ENCODE data around the gene LRMDA. TPM values are rescaled to one million over a fixed set of nuclear protein-coding genes. Genes with fewer than 3 reads are reported as not detected.

The LRMDA gene
- total RNA-seq, 1 donor from 2014 or later, result not detected

- H3K9me3 Mint-ChIP-seq, result no peaks in the 10 kb centered on the region
- no peak overlapping the region for H3K4me3 Mint-ChIP-seq (ENCODE audit: low read depth)
- intact Hi-C loops (cut with micrococcal nuclease), result no loop called here
- no peaks in the 10 kb centered on the region for H3K36me3 Mint-ChIP-seq (ENCODE audit: low read depth)
- no peaks in the 10 kb centered on the region for H3K27me3 Mint-ChIP-seq (ENCODE audit: low read depth)
- no peaks in the 10 kb centered on the region for H3K4me1 Mint-ChIP-seq (ENCODE audit: low read depth)
- H3K27ac Mint-ChIP-seq, result no peak overlapping the region
- no peak for DNase-seq (ENCODE audit: low spot score)
Observed at GRCh38 chr10:75935650-75936400, 504.4 kb downstream of the LRMDA start.

- H3K27me3 Mint-ChIP-seq (ENCODE audit: low read depth), result no peaks in the 10 kb centered on the region
- H3K27ac Mint-ChIP-seq, result no peak overlapping the region
- intact Hi-C loops (cut with micrococcal nuclease), result no loop called here
- H3K4me1 Mint-ChIP-seq (ENCODE audit: low read depth), result no peaks in the 10 kb centered on the region
- no peaks in the 10 kb centered on the region for H3K9me3 Mint-ChIP-seq
- no peak overlapping the region for H3K4me3 Mint-ChIP-seq (ENCODE audit: low read depth)
- no peaks in the 10 kb centered on the region for H3K36me3 Mint-ChIP-seq (ENCODE audit: low read depth)
- DNase-seq (ENCODE audit: low spot score), result no peak
Observed at GRCh38 chr10:75936841-75937240, 505.4 kb downstream of the LRMDA start.

DNA sequence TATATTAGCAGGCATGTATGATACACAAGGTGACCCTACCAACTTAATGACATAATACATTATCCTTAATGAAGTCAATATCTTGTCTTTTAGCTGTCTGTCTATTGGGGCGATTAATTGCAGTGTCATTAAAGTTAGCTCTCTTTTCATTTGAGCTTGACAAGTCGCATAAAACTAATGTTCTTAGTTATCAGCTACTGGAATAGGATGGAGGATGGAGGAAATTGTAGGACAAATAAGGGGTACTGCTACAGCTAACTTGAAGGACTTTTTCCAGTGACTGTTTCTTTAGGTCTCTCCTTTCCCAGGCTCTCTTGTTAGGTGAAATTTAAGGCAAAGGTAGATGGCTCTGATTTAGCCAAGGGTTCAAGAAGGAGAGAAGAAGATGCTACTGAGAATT, 506.4 kb downstream of the LRMDA start:
- Mint-ChIP-seq H3K4me1 (ENCODE audit: low read depth) (no peaks in the 10 kb centered on the region), H3K4me3 (ENCODE audit: low read depth) (no peak overlapping the region), H3K27me3 (ENCODE audit: low read depth) (no peaks in the 10 kb centered on the region), H3K36me3 (ENCODE audit: low read depth) (no peaks in the 10 kb centered on the region), H3K9me3 (no peaks in the 10 kb centered on the region), H3K27ac (no peak overlapping the region)
- DNase-seq (ENCODE audit: low spot score), result no peak
- intact Hi-C loops (cut with micrococcal nuclease), result no loop called here

GRCh38 chr10:75938380-75939122, 507.1 kb downstream of the LRMDA start:
- Mint-ChIP-seq H3K4me1 (ENCODE audit: low read depth) (no peaks in the 10 kb centered on the region), H3K27me3 (ENCODE audit: low read depth) (no peaks in the 10 kb centered on the region), H3K27ac (no peak overlapping the region), H3K4me3 (ENCODE audit: low read depth) (no peak overlapping the region), H3K9me3 (no peaks in the 10 kb centered on the region), H3K36me3 (ENCODE audit: low read depth) (no peaks in the 10 kb centered on the region)
- intact Hi-C loops (cut with micrococcal nuclease), result no loop called here
- no peak for DNase-seq (ENCODE audit: low spot score)

DNA sequence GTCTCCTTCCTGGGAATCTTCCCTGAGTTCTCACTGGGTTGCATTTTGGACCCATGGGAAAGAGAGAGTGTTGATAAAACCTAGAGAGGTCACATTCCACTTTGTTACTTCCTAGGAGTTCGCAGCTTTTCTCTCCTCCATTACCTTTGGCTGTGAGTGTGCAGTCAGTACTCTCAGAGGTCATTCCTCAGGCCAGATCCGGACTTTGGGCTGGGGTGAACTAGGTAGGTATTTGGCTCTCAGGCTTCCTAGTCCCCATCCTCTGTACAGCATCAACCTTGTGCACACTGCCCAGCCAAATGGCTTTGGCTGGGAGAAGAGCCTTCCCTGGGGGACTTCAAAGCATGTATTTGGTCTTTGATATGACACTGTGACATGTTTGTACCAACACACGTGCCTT, 508.1 kb downstream of the LRMDA start:
- Mint-ChIP-seq H3K9me3 (no peaks in the 10 kb centered on the region), H3K36me3 (ENCODE audit: low read depth) (no peaks in the 10 kb centered on the region), H3K4me1 (ENCODE audit: low read depth) (no peaks in the 10 kb centered on the region), H3K27me3 (ENCODE audit: low read depth) (no peaks in the 10 kb centered on the region), H3K27ac (no peak overlapping the region), H3K4me3 (ENCODE audit: low read depth) (no peak overlapping the region)
- intact Hi-C loops (cut with micrococcal nuclease), result no loop called here
- DNase-seq (ENCODE audit: low spot score), result no peak

DNA sequence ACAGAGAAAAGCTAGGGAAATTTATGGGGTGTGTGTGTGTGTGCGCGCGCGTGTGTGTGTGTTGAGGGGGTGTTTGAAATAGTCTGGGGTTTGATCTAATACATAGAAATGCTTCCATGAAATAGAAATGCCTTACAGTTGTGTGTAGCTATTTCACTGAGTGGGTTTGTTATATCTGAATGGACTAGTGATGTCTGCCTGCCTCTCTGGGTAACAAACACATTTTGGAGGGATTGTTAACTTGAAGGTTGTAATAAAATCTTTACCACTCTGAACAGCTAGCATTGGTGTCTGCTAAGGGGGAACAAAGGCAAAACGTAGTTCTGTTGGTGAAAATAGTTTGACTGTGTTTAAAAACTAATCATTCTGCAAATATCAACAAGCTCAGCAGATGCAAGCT, 509.3 kb downstream of the LRMDA start:
- no peaks in the 10 kb centered on the region for H3K27me3 Mint-ChIP-seq (ENCODE audit: low read depth)
- no peaks in the 10 kb centered on the region for H3K4me1 Mint-ChIP-seq (ENCODE audit: low read depth)
- H3K27ac Mint-ChIP-seq, result no peak overlapping the region
- H3K36me3 Mint-ChIP-seq (ENCODE audit: low read depth), result no peaks in the 10 kb centered on the region
- no peaks in the 10 kb centered on the region for H3K9me3 Mint-ChIP-seq
- H3K4me3 Mint-ChIP-seq (ENCODE audit: low read depth), result no peak overlapping the region
- intact Hi-C loops (cut with micrococcal nuclease), result no loop called here
- no peak for DNase-seq (ENCODE audit: low spot score)

DNA sequence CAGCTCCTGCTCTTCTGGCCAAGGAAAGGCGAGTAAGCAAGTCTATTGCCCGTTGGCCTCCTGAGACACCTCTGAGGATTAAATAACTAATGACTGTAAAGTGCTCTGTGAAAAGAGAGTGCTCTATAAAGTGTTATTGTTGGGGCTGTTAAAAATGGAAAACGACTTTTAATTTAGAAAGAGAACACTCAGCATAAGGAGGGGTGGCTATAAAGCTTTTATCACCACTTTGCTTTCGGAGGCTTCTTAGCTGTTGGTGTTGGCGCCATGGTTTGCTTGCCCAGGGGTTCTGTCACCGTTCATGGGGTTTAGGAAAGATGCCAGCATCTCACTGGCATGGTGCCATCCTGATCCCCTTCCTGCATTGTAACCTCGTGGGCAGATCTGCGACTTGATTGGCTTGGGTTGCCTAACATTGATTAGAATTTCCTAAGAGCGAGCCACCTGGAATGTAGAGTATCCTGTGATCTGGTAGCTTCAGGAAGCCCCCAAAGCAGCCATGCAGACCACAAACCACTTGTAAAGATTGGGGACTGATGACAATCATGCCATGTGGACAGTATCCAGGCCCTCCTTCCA, 509.9 kb downstream of the LRMDA start:
- intact Hi-C loops (cut with micrococcal nuclease), result no loop called here
- Mint-ChIP-seq H3K9me3 (no peaks in the 10 kb centered on the region), H3K4me3 (ENCODE audit: low read depth) (no peak overlapping the region), H3K27ac (no peak overlapping the region), H3K4me1 (ENCODE audit: low read depth) (no peaks in the 10 kb centered on the region), H3K36me3 (ENCODE audit: low read depth) (no peaks in the 10 kb centered on the region), H3K27me3 (ENCODE audit: low read depth) (no peaks in the 10 kb centered on the region)
- no peak for DNase-seq (ENCODE audit: low spot score)

DNA sequence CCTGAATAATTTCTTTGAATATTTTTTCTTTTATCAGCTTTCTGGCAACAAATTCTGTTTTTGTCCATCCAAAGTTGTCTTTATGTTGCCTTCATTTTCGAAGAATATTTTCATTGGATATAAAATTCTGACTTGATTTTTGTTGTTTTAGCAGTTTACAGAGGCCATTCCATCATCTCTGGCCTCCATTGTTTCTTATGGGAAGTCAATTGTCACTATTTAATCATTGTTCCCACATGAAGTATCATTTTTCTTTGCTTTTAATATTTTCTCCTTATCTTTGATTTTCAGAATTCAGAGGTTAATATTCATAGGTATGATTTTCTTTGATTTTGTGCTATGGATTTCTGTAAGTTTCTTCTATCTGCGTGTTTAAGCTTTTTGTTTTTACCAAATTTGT, 512.6 kb downstream of the LRMDA start:
- no peak overlapping the region for H3K4me3 Mint-ChIP-seq (ENCODE audit: low read depth)
- no peak for DNase-seq (ENCODE audit: low spot score)
- no peaks in the 10 kb centered on the region for H3K27me3 Mint-ChIP-seq (ENCODE audit: low read depth)
- no peaks in the 10 kb centered on the region for H3K36me3 Mint-ChIP-seq (ENCODE audit: low read depth)
- no peak overlapping the region for H3K27ac Mint-ChIP-seq
- intact Hi-C loops (cut with micrococcal nuclease), result no loop called here
- no peaks in the 10 kb centered on the region for H3K4me1 Mint-ChIP-seq (ENCODE audit: low read depth)
- no peaks in the 10 kb centered on the region for H3K9me3 Mint-ChIP-seq

- intact Hi-C loops (cut with micrococcal nuclease), result no loop called here
- H3K9me3 Mint-ChIP-seq, result no peaks in the 10 kb centered on the region
- no peak for DNase-seq (ENCODE audit: low spot score)
- no peak overlapping the region for H3K27ac Mint-ChIP-seq
- no peaks in the 10 kb centered on the region for H3K4me1 Mint-ChIP-seq (ENCODE audit: low read depth)
- no peaks in the 10 kb centered on the region for H3K36me3 Mint-ChIP-seq (ENCODE audit: low read depth)
- H3K4me3 Mint-ChIP-seq (ENCODE audit: low read depth), result no peak overlapping the region
- H3K27me3 Mint-ChIP-seq (ENCODE audit: low read depth), result no peaks in the 10 kb centered on the region
Observed at GRCh38 chr10:75948583-75948982, 517.2 kb downstream of the LRMDA start.

GRCh38 chr10:75950307-75950706, 518.9 kb downstream of the LRMDA start:
- intact Hi-C loops (cut with micrococcal nuclease), result no loop called here
- H3K4me1 Mint-ChIP-seq (ENCODE audit: low read depth), result no peaks in the 10 kb centered on the region
- H3K27me3 Mint-ChIP-seq (ENCODE audit: low read depth), result no peaks in the 10 kb centered on the region
- H3K4me3 Mint-ChIP-seq (ENCODE audit: low read depth), result no peak overlapping the region
- H3K27ac Mint-ChIP-seq, result no peak overlapping the region
- DNase-seq (ENCODE audit: low spot score), result no peak
- H3K36me3 Mint-ChIP-seq (ENCODE audit: low read depth), result no peaks in the 10 kb centered on the region
- H3K9me3 Mint-ChIP-seq, result no peaks in the 10 kb centered on the region

DNA sequence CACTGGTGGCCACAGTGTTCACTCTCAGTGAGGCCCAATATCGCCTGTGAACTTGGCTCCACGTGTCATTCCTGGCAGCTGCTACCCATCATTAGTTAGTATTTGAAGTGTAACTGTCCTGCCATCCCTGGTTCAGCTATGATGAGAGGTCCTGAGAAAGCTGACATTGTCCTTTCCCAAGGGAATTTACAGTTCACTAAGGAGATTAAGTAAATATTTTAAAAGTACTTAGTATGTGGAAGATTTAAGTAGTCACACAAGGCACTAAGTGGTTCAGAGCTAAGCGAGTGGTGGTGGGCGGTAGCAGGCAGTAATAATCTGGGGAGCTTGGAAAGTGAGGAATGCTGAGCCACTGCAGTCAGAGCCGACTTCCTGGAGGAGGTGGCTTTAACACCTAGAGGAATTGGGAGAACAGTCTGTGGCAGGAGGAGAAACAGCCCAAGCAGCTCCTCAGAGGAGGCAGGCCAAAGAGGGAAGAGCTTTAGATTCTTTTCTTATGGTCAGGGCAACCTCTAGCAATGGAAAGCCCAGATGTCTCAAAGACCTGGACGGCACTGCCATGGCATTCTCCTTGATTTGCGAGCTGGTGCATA, 519.7 kb downstream of the LRMDA start:
- intact Hi-C loops (cut with micrococcal nuclease), result no loop called here
- Mint-ChIP-seq H3K4me1 (ENCODE audit: low read depth) (no peaks in the 10 kb centered on the region), H3K27me3 (ENCODE audit: low read depth) (no peaks in the 10 kb centered on the region), H3K9me3 (no peaks in the 10 kb centered on the region), H3K4me3 (ENCODE audit: low read depth) (no peak overlapping the region), H3K27ac (no peak overlapping the region), H3K36me3 (ENCODE audit: low read depth) (no peaks in the 10 kb centered on the region)
- no peak for DNase-seq (ENCODE audit: low spot score)

DNA sequence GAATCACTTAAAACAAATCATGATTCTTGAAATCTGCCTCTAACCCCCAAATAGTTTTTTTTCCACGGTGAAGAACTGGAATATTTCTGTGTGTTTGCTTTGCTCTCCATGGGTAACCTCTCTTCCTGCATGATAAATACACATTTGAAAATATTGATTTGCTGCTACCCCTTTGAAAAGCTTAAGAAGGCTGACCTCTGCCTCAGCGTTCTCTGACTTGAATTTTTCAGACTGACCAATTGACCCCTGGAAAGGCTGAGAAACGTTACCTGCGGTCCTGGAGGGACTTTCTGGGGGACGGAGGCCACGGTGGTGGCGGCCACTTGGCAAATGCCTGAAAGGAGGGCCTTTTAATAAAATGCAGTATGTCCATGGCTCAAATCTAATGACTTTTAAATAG, 520.2 kb downstream of the LRMDA start:
- H3K4me3 Mint-ChIP-seq (ENCODE audit: low read depth), result no peak overlapping the region
- no peaks in the 10 kb centered on the region for H3K27me3 Mint-ChIP-seq (ENCODE audit: low read depth)
- H3K36me3 Mint-ChIP-seq (ENCODE audit: low read depth), result no peaks in the 10 kb centered on the region
- H3K27ac Mint-ChIP-seq, result no peak overlapping the region
- H3K4me1 Mint-ChIP-seq (ENCODE audit: low read depth), result no peaks in the 10 kb centered on the region
- DNase-seq (ENCODE audit: low spot score), result no peak
- intact Hi-C loops (cut with micrococcal nuclease), result no loop called here
- no peaks in the 10 kb centered on the region for H3K9me3 Mint-ChIP-seq

GRCh38 chr10:75952093-75952492, 520.7 kb downstream of the LRMDA start:
- no peak for DNase-seq (ENCODE audit: low spot score)
- intact Hi-C loops (cut with micrococcal nuclease), result no loop called here
- H3K9me3 Mint-ChIP-seq, result no peaks in the 10 kb centered on the region
- H3K27ac Mint-ChIP-seq, result no peak overlapping the region
- H3K4me1 Mint-ChIP-seq (ENCODE audit: low read depth), result no peaks in the 10 kb centered on the region
- H3K36me3 Mint-ChIP-seq (ENCODE audit: low read depth), result no peaks in the 10 kb centered on the region
- H3K4me3 Mint-ChIP-seq (ENCODE audit: low read depth), result no peak overlapping the region
- no peaks in the 10 kb centered on the region for H3K27me3 Mint-ChIP-seq (ENCODE audit: low read depth)
